Upper lobe of left lung (tissue), 6 donors: ENCODE data around the gene ATXN7. TPM values are rescaled to one million over a fixed set of nuclear protein-coding genes. Genes with fewer than 3 reads are reported as not detected.
A peak's percentile ranks its signal among the peaks of the same experiment; 100 is the strongest.

Source experiments
- ATAC-seq, 2 donors: fragments of 200-7000 bp; cut with Tn5 transposase; one replicate each; pipeline ENCODE4 v1.9.1; 2022; ENCODE audit warnings: mild to moderate bottlenecking in 2 of 2, moderate library complexity in 2 of 2; ENCODE audit not compliant: low FRiP score in 2 of 2
- DNase-seq, 2 donors: peaks; one replicate each; pipeline ENCODE4 v3.0.0-alpha.2; 2019 to 2020
- H3K27ac ChIP-seq, 4 donors: fragments of 200-600 bp; sonication (generic); one replicate each; pipeline ENCODE4 v1.5.1; 2016 to 2019
- H3K27me3 ChIP-seq, 4 donors: fragments of 200-600 bp; sonication (generic); one replicate each; pipeline ENCODE4 v1.5.1; 2017 to 2019
- H3K36me3 ChIP-seq, 4 donors: fragments of 200-600 bp; sonication (generic); one replicate each; pipeline ENCODE4 v1.5.1; 2016 to 2019
- H3K4me1 ChIP-seq, 4 donors: fragments of 200-600 bp; sonication (generic); one replicate each; pipeline ENCODE4 v1.5.1; 2018 to 2019
- H3K4me3 ChIP-seq, 4 donors: fragments of 200-600 bp; sonication (generic); one replicate each; pipeline ENCODE4 v1.5.1; 2017 to 2019; ENCODE audit warnings: mild to moderate bottlenecking in 2 of 4, moderate library complexity in 1 of 4
- H3K9me3 ChIP-seq, 4 donors: fragments of 200-600 bp; sonication (generic); one replicate each; pipeline ENCODE4 v1.5.1; 2018 to 2019
- EP300 ChIP-seq, 4 donors: sonication (generic); formaldehyde crosslinking; IDR thresholded peaks; one replicate each; pipeline ENCODE4 v1.5.1; 2017; ENCODE audit warnings: antibody characterized with exemption in 4 of 4, control low read depth in 2 of 4
- POLR2A ChIP-seq, 4 donors: fragments of 450-650 bp; IDR thresholded peaks; one replicate each; pipeline ENCODE4 v1.5.1; 2016 to 2017; ENCODE audit warnings: antibody characterized with exemption in 4 of 4, mild to moderate bottlenecking in 2 of 4
- POLR2AphosphoS5 ChIP-seq, 2 donors: sonication (generic); formaldehyde crosslinking; IDR thresholded peaks; one replicate each; pipeline ENCODE4 v1.5.1; 2017; ENCODE audit warnings: antibody characterized with exemption in 2 of 2
- WGBS, 2 donors: methylation state at CpG; one replicate each; pipeline ENCODE4 v1.1.5; 2017 to 2018; 5-methylcytosine and 5-hydroxymethylcytosine counted together
- total RNA-seq, 6 donors: library from RNA; depleted of rRNA in 4 of 6; stranded (reverse); fragments of >200 nt in 4 of 6; gene quantifications; one replicate each; pipeline versions ENCODE4 v1.1.0 to v1.2.1, GENCODE V29; 2016 to 2021
- TF ChIP-seq, protein P1 (sequence below), 6 experiments: fragments of 450-650 bp in 4 of 6; fragments of 200-600 bp in 2 of 6; sonication (generic) in 2 of 6; IDR thresholded peaks; one replicate each; pipeline ENCODE4 v1.5.1; 2016 to 2019; ENCODE audit warnings: antibody characterized with exemption in 6 of 6
- donor health status: DM: no; HTN: no; CAD: no; lungs with moderate emphysema.
- donor health status: DM: no; HTN: yes; CAD: no; lungs with severe emphysema.

The ATXN7 gene
- total RNA-seq, 6 donors from 2014 or later, result 29.5 to 83.8 (median 42.3) TPM

- no peak for ATAC-seq
- TF ChIP-seq POLR2AphosphoS5 (IDR thresholded peaks at IDR 0.05) (no peak), POLR2A (IDR thresholded peaks at IDR 0.05) (no peak), EP300 (IDR thresholded peaks at IDR 0.05) (no peak)
- TF ChIP-seq, protein P1, sequence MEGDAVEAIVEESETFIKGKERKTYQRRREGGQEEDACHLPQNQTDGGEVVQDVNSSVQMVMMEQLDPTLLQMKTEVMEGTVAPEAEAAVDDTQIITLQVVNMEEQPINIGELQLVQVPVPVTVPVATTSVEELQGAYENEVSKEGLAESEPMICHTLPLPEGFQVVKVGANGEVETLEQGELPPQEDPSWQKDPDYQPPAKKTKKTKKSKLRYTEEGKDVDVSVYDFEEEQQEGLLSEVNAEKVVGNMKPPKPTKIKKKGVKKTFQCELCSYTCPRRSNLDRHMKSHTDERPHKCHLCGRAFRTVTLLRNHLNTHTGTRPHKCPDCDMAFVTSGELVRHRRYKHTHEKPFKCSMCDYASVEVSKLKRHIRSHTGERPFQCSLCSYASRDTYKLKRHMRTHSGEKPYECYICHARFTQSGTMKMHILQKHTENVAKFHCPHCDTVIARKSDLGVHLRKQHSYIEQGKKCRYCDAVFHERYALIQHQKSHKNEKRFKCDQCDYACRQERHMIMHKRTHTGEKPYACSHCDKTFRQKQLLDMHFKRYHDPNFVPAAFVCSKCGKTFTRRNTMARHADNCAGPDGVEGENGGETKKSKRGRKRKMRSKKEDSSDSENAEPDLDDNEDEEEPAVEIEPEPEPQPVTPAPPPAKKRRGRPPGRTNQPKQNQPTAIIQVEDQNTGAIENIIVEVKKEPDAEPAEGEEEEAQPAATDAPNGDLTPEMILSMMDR (IDR thresholded peaks at IDR 0.05), result no peak
- Histone ChIP-seq H3K4me3 (no peak overlapping the region), H3K27me3 (no peaks in the 10 kb centered on the region), H3K9me3 (no peaks in the 10 kb centered on the region), H3K27ac (no peak overlapping the region), H3K36me3 (no peaks in the 10 kb centered on the region), H3K4me1 (peaks cover 0 to 9% (median 2%) of the 10 kb centered on the region in 4 donors)
- 62 to 69% methylated on average over 2 of the region's 2 CpGs for WGBS, 2 donors
- no peak for DNase-seq
Observed at GRCh38 chr3:63870615-63871005, 6.9 kb downstream of the ATXN7 start.

- ATAC-seq, result peak in 1 of 2 donors; percentile 56
Observed at GRCh38 chr3:63872135-63872924, 8.7 kb downstream of the ATXN7 start.

GRCh38 chr3:63874769-63875168 is 11.1 kb downstream of the ATXN7 start:
- H3K36me3 ChIP-seq, result no peaks in the 10 kb centered on the region
- no peak for ATAC-seq
- TF ChIP-seq, protein P1 (IDR thresholded peaks at IDR 0.05), result no peak
- no peak for TF ChIP-seq EP300 (IDR thresholded peaks at IDR 0.05)

More at GRCh38 chr3:63872135-63872924, 8.7 kb downstream of the ATXN7 start:
- no peak for DNase-seq
- no peak overlapping the region for H3K27ac ChIP-seq
- no peaks in the 10 kb centered on the region for H3K36me3 ChIP-seq
- H3K4me1 ChIP-seq, result peaks cover 0 to 10% (median 2%) of the 10 kb centered on the region in 4 donors
- no peaks in the 10 kb centered on the region for H3K9me3 ChIP-seq
- no peak overlapping the region for H3K4me3 ChIP-seq
- H3K27me3 ChIP-seq, result no peaks in the 10 kb centered on the region
- 93 to 98% methylated on average over 2 of the region's 2 CpGs for WGBS, 2 donors
- no peak for TF ChIP-seq EP300 (IDR thresholded peaks at IDR 0.05)
- no peak for TF ChIP-seq POLR2A (IDR thresholded peaks at IDR 0.05)

DNA sequence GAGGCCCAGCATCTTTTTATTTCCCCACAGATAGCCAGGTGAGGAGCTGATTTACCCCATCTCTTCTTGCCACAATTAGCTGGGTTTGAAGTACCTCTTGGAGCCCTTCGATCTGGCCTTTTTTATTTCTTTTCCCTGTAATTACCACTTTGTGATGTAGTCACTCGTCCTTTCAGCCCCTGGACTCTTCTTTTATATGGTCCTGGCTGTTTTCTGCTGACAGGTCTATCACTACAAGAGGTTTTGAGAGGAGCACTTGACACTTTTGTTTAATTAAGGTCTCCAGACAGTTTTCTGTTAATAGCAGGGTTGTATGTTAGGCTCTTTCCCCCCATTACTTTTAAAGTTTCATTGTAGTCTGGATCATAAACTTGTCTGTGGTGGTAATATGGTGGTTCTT is 11.8 kb downstream of the ATXN7 start:
- ATAC-seq (no peak), DNase-seq (no peak)
- H3K9me3 ChIP-seq, result no peaks in the 10 kb centered on the region
- H3K36me3 ChIP-seq, result no peaks in the 10 kb centered on the region
- TF ChIP-seq, protein P1 (IDR thresholded peaks at IDR 0.05), result no peak
- TF ChIP-seq POLR2AphosphoS5 (IDR thresholded peaks at IDR 0.05), result no peak
- TF ChIP-seq EP300 (IDR thresholded peaks at IDR 0.05), result no peak
- TF ChIP-seq POLR2A (IDR thresholded peaks at IDR 0.05), result no peak
- no peaks in the 10 kb centered on the region for H3K27me3 ChIP-seq
- 66 to 81% methylated on average over 2 of the region's 2 CpGs for WGBS, 2 donors
- H3K27ac ChIP-seq, result no peak overlapping the region
- H3K4me1 ChIP-seq, result peaks cover 0 to 25% (median 2%) of the 10 kb centered on the region in 4 donors
- H3K4me3 ChIP-seq, result no peak overlapping the region

More at GRCh38 chr3:63874769-63875168, 11.1 kb downstream of the ATXN7 start:
- Histone ChIP-seq H3K4me3 (no peak overlapping the region), H3K27me3 (no peaks in the 10 kb centered on the region), H3K9me3 (no peaks in the 10 kb centered on the region), H3K4me1 (peaks cover 0 to 25% (median 2%) of the 10 kb centered on the region in 4 donors), H3K27ac (no peak overlapping the region)
- no peak for DNase-seq
- 67 to 75% methylated on average over 3 of the region's 3 CpGs for WGBS, 2 donors

DNA sequence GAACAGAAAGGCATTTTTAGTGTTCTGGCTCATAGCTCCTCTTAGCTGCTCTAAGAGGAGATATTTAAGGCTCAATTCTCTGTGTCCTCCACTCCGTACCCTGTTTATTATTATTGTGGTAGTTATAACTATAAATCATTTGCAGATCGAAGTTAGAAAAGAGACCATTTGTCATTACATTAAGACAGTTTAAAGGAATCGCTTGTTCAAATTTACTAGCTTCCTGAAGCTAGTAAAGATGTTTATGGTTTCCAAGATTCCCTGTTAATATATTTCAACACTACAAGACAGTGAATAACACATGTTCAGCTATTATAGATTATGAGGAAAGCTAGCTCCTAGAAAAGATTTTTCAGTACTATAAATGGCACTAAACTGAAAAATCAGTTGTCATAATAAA is 12.6 kb downstream of the ATXN7 start:
- DNase-seq (no peak), ATAC-seq (no peak)
- Histone ChIP-seq H3K4me3 (no peak overlapping the region), H3K9me3 (no peaks in the 10 kb centered on the region), H3K4me1 (peaks cover 0 to 25% (median 2%) of the 10 kb centered on the region in 4 donors), H3K36me3 (no peaks in the 10 kb centered on the region), H3K27me3 (no peaks in the 10 kb centered on the region), H3K27ac (no peak overlapping the region)
- no peak for TF ChIP-seq POLR2A (IDR thresholded peaks at IDR 0.05)
- no peak for TF ChIP-seq POLR2AphosphoS5 (IDR thresholded peaks at IDR 0.05)
- TF ChIP-seq EP300 (IDR thresholded peaks at IDR 0.05), result no peak
- TF ChIP-seq, protein P1 (IDR thresholded peaks at IDR 0.05), result no peak
- WGBS, 2 donors, result 61 to 73% methylated on average over 3 of the region's 3 CpGs
